SK-N-SH (cell line): ENCODE data around the gene NT5C1A. TPM values are rescaled to one million over a fixed set of nuclear protein-coding genes. Genes with fewer than 3 reads are reported as not detected.

ENCODE experiments used
- CTCF ChIA-PET: fragments of 300-600, 350-600 bp; formaldehyde crosslinking; extraction: SDS; loops from one replicate; lab custom pipeline; 2021; lab: Yijun Ruan, JAX
- POLR2A ChIA-PET: fragments of 350-600 bp; sonication (Branson Sonifier 250); formaldehyde crosslinking; extraction: SDS; loops from one replicate; lab custom pipeline; 2020; ENCODE audit warnings: antibody characterized with exemption, inconsistent platforms; lab: Yijun Ruan, JAX
- DNase-seq: peaks from one replicate; pipeline ENCODE4 v3.0.0; 2012
- H2AFZ ChIP-seq: fragments of 200-600 bp; sonication (generic); 2 replicates; pipeline ENCODE4 v1.8.1; 2016; ENCODE audit warnings: antibody characterized with exemption, mild to moderate bottlenecking, low read depth
- H3F3A ChIP-seq: fragments of 200-600 bp; sonication (generic); replicated peaks from 2 replicates; pipeline ENCODE3; 2016; ENCODE audit warnings: antibody characterized with exemption, mild to moderate bottlenecking; ENCODE audit not compliant: insufficient read depth
- H3K27ac ChIP-seq, 2 experiments: fragments of 200-500 bp in 1 of 2; fragments of 200-600 bp in 1 of 2; sonication (Bioruptor generic) in 1 of 2; sonication (generic), shearing (Covaris generic) in 1 of 2; 2 replicates each; pipeline versions ENCODE4 v1.5.1 to v1.6.1; 2014 to 2016; ENCODE audit warnings: low read depth in 2 of 2, inconsistent platforms in 1 of 2, low read length in 1 of 2, mild to moderate bottlenecking in 1 of 2, mixed read lengths in 1 of 2
- H3K27me3 ChIP-seq: fragments of 200-600 bp; sonication (generic), shearing (Covaris generic); 2 replicates; pipeline ENCODE4 v1.6.1; 2016; ENCODE audit warnings: mixed run types; ENCODE audit not compliant: insufficient read depth
- H3K36me3 ChIP-seq, 2 experiments: fragments of 200-500 bp in 1 of 2; fragments of 200-600 bp in 1 of 2; sonication (Bioruptor generic) in 1 of 2; sonication (generic) in 1 of 2; replicated peaks in 1 of 2; 2 replicates each; pipeline versions ENCODE3 to v1.5.1; 2014 to 2016; ENCODE audit warnings: low read length in 1 of 2, mild to moderate bottlenecking in 1 of 2; ENCODE audit not compliant: insufficient read depth in 2 of 2, control insufficient read depth in 1 of 2
- H3K4me1 ChIP-seq, 2 experiments: fragments of 200-500 bp in 1 of 2; fragments of 200-600 bp in 1 of 2; sonication (Bioruptor generic) in 1 of 2; sonication (generic), shearing (Covaris generic) in 1 of 2; 2 replicates each; pipeline versions ENCODE4 v1.5.1 to v1.6.1; 2014 to 2016; ENCODE audit warnings: low read depth in 1 of 2, low read length in 1 of 2, mixed run types in 1 of 2; ENCODE audit not compliant: insufficient read depth in 2 of 2, control insufficient read depth in 1 of 2
- H3K4me2 ChIP-seq: fragments of 200-600 bp; sonication (generic), shearing (Covaris generic); 2 replicates; pipeline ENCODE4 v1.6.1; 2017; ENCODE audit warnings: mixed run types
- H3K4me3 ChIP-seq, 2 experiments: fragments of 200-500 bp in 1 of 2; fragments of 200-600 bp in 1 of 2; sonication (Bioruptor generic) in 1 of 2; sonication (generic), shearing (Covaris generic) in 1 of 2; 2 replicates each; pipeline versions ENCODE4 v1.5.1 to v1.8.1; 2014 to 2016; ENCODE audit warnings: low read depth in 2 of 2, inconsistent platforms in 1 of 2, low read length in 1 of 2, mild to moderate bottlenecking in 1 of 2, mixed read lengths in 1 of 2, moderate library complexity in 1 of 2
- H3K79me2 ChIP-seq: fragments of 200-600 bp; sonication (generic); 2 replicates; pipeline ENCODE4 v1.8.1; 2017; ENCODE audit warnings: mild to moderate bottlenecking; ENCODE audit not compliant: insufficient read depth
- H3K9ac ChIP-seq: fragments of 200-600 bp; sonication (generic); 2 replicates; pipeline ENCODE4 v1.6.1; 2017; ENCODE audit warnings: mixed run types
- H3K9me2 ChIP-seq: fragments of 200-600 bp; sonication (generic); 2 replicates; pipeline ENCODE4 v1.6.1; 2017; ENCODE audit warnings: mixed run types
- H3K9me3 ChIP-seq: fragments of 200-600 bp; sonication (generic); 2 replicates; pipeline ENCODE4 v1.6.1; 2017; ENCODE audit warnings: mixed run types, mild to moderate bottlenecking, moderate library complexity
- H4K20me1 ChIP-seq: fragments of 200-600 bp; sonication (generic); 2 replicates; pipeline ENCODE4 v1.6.1; 2017; ENCODE audit warnings: mild to moderate bottlenecking, mixed run types; ENCODE audit not compliant: insufficient read depth
- CHD2 ChIP-seq: fragments of 150-350 bp; IDR thresholded peaks from 2 replicates; pipeline ENCODE4 v1.6.1; 2018; ENCODE audit warnings: low read length; ENCODE audit not compliant: partially characterized antibody
- CTCF ChIP-seq: fragments of 200-600 bp; sonication (generic); IDR thresholded peaks from 2 replicates; pipeline ENCODE4 v1.6.1; 2017; ENCODE audit warnings: antibody characterized with exemption, mild to moderate bottlenecking, moderate library complexity
- EP300 ChIP-seq, 2 experiments: IDR thresholded peaks; 2 replicates each; pipeline versions ENCODE4 v1.4.0 to v1.6.1; 2012; ENCODE audit warnings: borderline replicate concordance in 1 of 2, low read depth in 1 of 2, low read length in 1 of 2
- EZH2phosphoT487 ChIP-seq: fragments of 200-600 bp; sonication (generic); IDR thresholded peaks from 2 replicates; pipeline ENCODE4 v1.6.1; 2017; ENCODE audit warnings: low read depth, mixed run types, mild to moderate bottlenecking, antibody characterized with exemption, moderate library complexity, borderline replicate concordance
- FOXM1 ChIP-seq: IDR thresholded peaks from 2 replicates; pipeline ENCODE4 v1.4.0; 2012; ENCODE audit warnings: low read depth, mild to moderate bottlenecking
- JUND ChIP-seq: IDR thresholded peaks from 2 replicates; pipeline ENCODE4 v1.4.0; 2012
- NFIC ChIP-seq: IDR thresholded peaks from 2 replicates; pipeline ENCODE4 v1.4.0; 2012; ENCODE audit warnings: borderline replicate concordance
- POLR2AphosphoS5 ChIP-seq: IDR thresholded peaks from 2 replicates; pipeline ENCODE4 v1.6.1; 2012; ENCODE audit warnings: low read depth, low read length
- RAD21 ChIP-seq: IDR thresholded peaks from 2 replicates; pipeline ENCODE4 v1.6.1; 2012; ENCODE audit warnings: mild to moderate bottlenecking, low read length
- RFX5 ChIP-seq: IDR thresholded peaks from 2 replicates; pipeline ENCODE4 v1.6.1; 2012; ENCODE audit warnings: mild to moderate bottlenecking, improper control_type of control experiment, low read length
- SIN3A ChIP-seq: IDR thresholded peaks from 2 replicates; pipeline ENCODE4 v1.6.1; 2012; ENCODE audit warnings: low read depth, mild to moderate bottlenecking, low read length, moderate library complexity, borderline replicate concordance
- TEAD4 ChIP-seq: IDR thresholded peaks from 2 replicates; pipeline ENCODE4 v1.4.0; 2012; ENCODE audit warnings: mild to moderate bottlenecking, borderline replicate concordance; ENCODE audit not compliant: insufficient read depth
- ZBTB33 ChIP-seq: IDR thresholded peaks from 2 replicates; pipeline ENCODE4 v1.4.0; 2012; ENCODE audit warnings: low read depth, borderline replicate concordance
- WGBS: methylation state at CpG from one replicate; pipeline ENCODE4 v1.1.6; 2017; ENCODE audit warnings: low lambda C conversion rate; 5-methylcytosine and 5-hydroxymethylcytosine counted together
- polyA plus RNA-seq, 3 experiments: library from polyadenylated mRNA; depleted of rRNA; stranded (reverse); fragments of >200 nt; gene quantifications; 2 replicates each; pipeline ENCODE4 v1.2.3, GENCODE V29; 2012
- TF ChIP-seq, protein P1 (sequence below): fragments of 150-350 bp; IDR thresholded peaks from 2 replicates; pipeline ENCODE4 v1.6.1; 2017; ENCODE audit warnings: antibody characterized with exemption, low read length, low read depth, borderline replicate concordance
- TF ChIP-seq, protein P2 (sequence below): IDR thresholded peaks from 2 replicates; pipeline ENCODE4 v1.4.0; 2012; ENCODE audit warnings: low read depth
- TF ChIP-seq, protein P3 (sequence below): IDR thresholded peaks from 2 replicates; pipeline ENCODE4 v1.4.0; 2012; ENCODE audit warnings: low read depth, borderline replicate concordance

The NT5C1A gene
- polyA plus RNA-seq, 1 of the 3 experiments (the other 2 are of a cell fraction) = 0.12 TPM

DNA sequence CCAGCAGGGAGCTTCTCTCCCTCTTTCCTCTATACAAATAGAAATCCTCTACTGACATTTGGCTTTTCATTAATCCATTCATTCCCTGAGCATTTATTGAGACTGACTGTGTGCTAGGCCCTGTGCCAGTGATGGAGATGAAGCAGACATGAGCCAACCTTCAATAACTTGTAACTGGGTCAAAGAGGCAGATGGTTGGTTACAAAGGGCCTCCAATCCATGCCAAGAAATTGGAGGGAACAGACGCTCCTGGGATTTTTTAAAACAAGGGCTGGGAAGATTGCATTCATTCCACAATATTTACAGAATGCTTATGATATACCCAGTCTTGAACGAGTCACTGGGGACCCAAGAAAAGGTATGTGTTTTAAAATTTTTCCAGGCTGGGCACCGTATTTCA is 13.2 kb upstream of the NT5C1A start:
- H4K20me1 ChIP-seq = no peaks in the 10 kb centered on the region
- no peaks in the 10 kb centered on the region for H3F3A ChIP-seq
- DNase-seq = no peak
- no peaks in the 10 kb centered on the region for H3K9me2 ChIP-seq
- no peaks in the 10 kb centered on the region for H3K79me2 ChIP-seq
- H3K27ac ChIP-seq = no peak overlapping the region
- H3K9ac ChIP-seq = no peak overlapping the region
- H3K36me3 ChIP-seq = no peaks in the 10 kb centered on the region
- 67% methylated on average over 3 of the region's 3 CpGs for WGBS
- H3K4me2 ChIP-seq = no peak overlapping the region
- H3K4me3 ChIP-seq = no peak overlapping the region
- TF ChIP-seq, protein P1, sequence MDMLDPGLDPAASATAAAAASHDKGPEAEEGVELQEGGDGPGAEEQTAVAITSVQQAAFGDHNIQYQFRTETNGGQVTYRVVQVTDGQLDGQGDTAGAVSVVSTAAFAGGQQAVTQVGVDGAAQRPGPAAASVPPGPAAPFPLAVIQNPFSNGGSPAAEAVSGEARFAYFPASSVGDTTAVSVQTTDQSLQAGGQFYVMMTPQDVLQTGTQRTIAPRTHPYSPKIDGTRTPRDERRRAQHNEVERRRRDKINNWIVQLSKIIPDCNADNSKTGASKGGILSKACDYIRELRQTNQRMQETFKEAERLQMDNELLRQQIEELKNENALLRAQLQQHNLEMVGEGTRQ = no peak
- TF ChIP-seq RAD21 (no peak), EP300 (IDR thresholded peaks at IDR 0.05; ENCODE audit: borderline replicate concordance in 1 of 2, low read depth in 1 of 2, low read length in 1 of 2) (no peak), CTCF (no peak), POLR2AphosphoS5 (no peak), RFX5 (no peak), ZBTB33 (no peak), JUND (no peak), CHD2 (no peak), TEAD4 (no peak), EZH2phosphoT487 (no peak), NFIC (no peak), SIN3A (no peak), FOXM1 (no peak)
- TF ChIP-seq, protein P2, sequence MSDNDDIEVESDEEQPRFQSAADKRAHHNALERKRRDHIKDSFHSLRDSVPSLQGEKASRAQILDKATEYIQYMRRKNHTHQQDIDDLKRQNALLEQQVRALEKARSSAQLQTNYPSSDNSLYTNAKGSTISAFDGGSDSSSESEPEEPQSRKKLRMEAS = no peak
- TF ChIP-seq, protein P3, sequence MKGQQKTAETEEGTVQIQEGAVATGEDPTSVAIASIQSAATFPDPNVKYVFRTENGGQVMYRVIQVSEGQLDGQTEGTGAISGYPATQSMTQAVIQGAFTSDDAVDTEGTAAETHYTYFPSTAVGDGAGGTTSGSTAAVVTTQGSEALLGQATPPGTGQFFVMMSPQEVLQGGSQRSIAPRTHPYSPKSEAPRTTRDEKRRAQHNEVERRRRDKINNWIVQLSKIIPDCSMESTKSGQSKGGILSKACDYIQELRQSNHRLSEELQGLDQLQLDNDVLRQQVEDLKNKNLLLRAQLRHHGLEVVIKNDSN = no peak
- no peaks in the 10 kb centered on the region for H3K9me3 ChIP-seq
- no peak overlapping the region for H2AFZ ChIP-seq
- CTCF ChIA-PET = interaction anchor here (0.8 to 2.1 kb wide), 2 partner anchors 12 to 79 kb away, joined by 4 to 10 read pairs; partner anchors contain the start of gene NT5C1A
- peaks cover 37% of the 10 kb centered on the region for H3K27me3 ChIP-seq
- H3K4me1 ChIP-seq = peaks cover 0 to 17% of the 10 kb centered on the region in 2 experiments; a peak in 1 of 4 replicates
- POLR2A ChIA-PET = no interaction called here
